BJ (cell line): Measurements from ENCODE around the gene MNAT1. TPM values are rescaled to one million over a fixed set of nuclear protein-coding genes. Genes with fewer than 3 reads are reported as not detected.

ENCODE experiments used
- CTCF ChIA-PET: fragments of 350-600 bp; formaldehyde crosslinking; extraction: SDS; loops from one replicate; lab custom pipeline; 2021; ENCODE audit warnings: antibody characterized with exemption, inconsistent platforms; lab: Yijun Ruan, JAX
- POLR2A ChIA-PET: fragments of 300-600 bp; sonication (Branson Sonifier 250); formaldehyde crosslinking; extraction: SDS; loops from one replicate; lab custom pipeline; 2021; ENCODE audit warnings: antibody characterized with exemption; lab: Charles Lee
- DNase-seq: peaks from one replicate; pipeline ENCODE4 v3.0.0-alpha.2; 2011; ENCODE audit warnings: low read depth
- H3K27me3 ChIP-seq: 2 replicates; pipeline ENCODE4 v1.6.0; 2011; ENCODE audit warnings: low read length; ENCODE audit not compliant: control insufficient read depth, insufficient read depth
- H3K36me3 ChIP-seq: 2 replicates; pipeline ENCODE4 v1.5.1; 2011; ENCODE audit warnings: low read length; ENCODE audit not compliant: control insufficient read depth, insufficient read depth
- H3K4me3 ChIP-seq: 2 replicates; pipeline ENCODE4 v1.5.1; 2011; ENCODE audit warnings: low read depth, mild to moderate bottlenecking, control low read depth, low read length
- polyA plus RNA-seq: library from polyadenylated mRNA; depleted of rRNA; stranded (reverse); fragments of >200 nt; gene quantifications from 2 replicates; pipeline ENCODE4 v1.2.3, GENCODE V29; 2011
- TF ChIP-seq, protein P1 (sequence below): IDR thresholded peaks from 2 replicates; pipeline ENCODE4 v1.5.1; 2011; ENCODE audit warnings: low read depth, mild to moderate bottlenecking, control low read depth, inconsistent platforms, low read length, moderate library complexity; ENCODE audit not compliant: insufficient read depth

Gene MNAT1
- polyA plus RNA-seq, 1 experiment, result 30.8 TPM

DNA sequence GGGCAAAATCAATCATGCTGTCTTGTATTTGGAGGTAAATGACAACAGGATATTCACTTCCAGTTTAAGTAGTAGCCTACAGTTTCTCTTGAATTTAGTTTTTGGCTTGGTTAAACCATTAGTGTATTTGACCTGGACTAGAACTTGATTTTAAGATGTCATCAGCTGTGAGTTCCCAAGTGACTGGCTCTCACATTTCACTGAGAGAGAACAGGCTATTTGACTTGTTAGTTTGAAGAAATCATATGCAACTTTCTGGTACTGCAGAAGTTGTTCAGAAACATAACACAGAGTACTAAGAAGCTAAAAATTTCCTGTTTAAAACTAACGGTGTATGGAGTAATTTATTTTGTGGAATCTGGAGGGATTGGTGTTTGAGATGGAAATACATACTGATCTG, 22.3 kb downstream of the MNAT1 start:
- TF ChIP-seq, protein P1, sequence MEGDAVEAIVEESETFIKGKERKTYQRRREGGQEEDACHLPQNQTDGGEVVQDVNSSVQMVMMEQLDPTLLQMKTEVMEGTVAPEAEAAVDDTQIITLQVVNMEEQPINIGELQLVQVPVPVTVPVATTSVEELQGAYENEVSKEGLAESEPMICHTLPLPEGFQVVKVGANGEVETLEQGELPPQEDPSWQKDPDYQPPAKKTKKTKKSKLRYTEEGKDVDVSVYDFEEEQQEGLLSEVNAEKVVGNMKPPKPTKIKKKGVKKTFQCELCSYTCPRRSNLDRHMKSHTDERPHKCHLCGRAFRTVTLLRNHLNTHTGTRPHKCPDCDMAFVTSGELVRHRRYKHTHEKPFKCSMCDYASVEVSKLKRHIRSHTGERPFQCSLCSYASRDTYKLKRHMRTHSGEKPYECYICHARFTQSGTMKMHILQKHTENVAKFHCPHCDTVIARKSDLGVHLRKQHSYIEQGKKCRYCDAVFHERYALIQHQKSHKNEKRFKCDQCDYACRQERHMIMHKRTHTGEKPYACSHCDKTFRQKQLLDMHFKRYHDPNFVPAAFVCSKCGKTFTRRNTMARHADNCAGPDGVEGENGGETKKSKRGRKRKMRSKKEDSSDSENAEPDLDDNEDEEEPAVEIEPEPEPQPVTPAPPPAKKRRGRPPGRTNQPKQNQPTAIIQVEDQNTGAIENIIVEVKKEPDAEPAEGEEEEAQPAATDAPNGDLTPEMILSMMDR, result no peak
- no peak for DNase-seq
- CTCF ChIA-PET, result no interaction called here
- H3K36me3 ChIP-seq, result no peaks in the 10 kb centered on the region
- H3K27me3 ChIP-seq, result no peaks in the 10 kb centered on the region
- no peak overlapping the region for H3K4me3 ChIP-seq
- POLR2A ChIA-PET, result no interaction called here

DNA sequence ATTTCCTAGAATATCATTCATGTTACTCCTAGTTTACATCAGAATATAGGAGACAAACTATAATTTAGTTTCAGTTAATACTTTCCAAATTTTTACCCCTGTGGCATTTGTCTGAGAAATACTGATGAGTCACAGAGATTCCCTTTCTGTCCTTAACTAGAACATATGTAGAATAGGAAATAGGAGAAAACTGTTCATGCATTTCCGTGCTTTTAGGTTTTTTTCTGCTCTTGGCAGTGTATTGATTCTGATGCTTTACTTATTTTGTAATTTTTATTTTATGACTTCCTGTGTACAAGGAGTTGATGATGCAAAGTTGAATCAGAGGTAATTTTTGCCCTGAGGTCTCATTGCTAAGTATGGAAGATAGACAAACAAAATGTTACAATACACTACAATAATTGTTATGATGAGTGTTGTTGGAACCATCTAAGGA, 23.0 kb downstream of the MNAT1 start:
- peak; percentile 61 for DNase-seq
- no peak overlapping the region for H3K4me3 ChIP-seq
- TF ChIP-seq, protein P1, result no peak
- CTCF ChIA-PET, result no interaction called here
- POLR2A ChIA-PET, result interaction anchor here (0.7 kb wide), 1 partner anchor 434 kb away, joined by 3 read pairs; no protein-coding TSS in a partner anchor
- no peaks in the 10 kb centered on the region for H3K36me3 ChIP-seq
- H3K27me3 ChIP-seq, result no peaks in the 10 kb centered on the region

DNA sequence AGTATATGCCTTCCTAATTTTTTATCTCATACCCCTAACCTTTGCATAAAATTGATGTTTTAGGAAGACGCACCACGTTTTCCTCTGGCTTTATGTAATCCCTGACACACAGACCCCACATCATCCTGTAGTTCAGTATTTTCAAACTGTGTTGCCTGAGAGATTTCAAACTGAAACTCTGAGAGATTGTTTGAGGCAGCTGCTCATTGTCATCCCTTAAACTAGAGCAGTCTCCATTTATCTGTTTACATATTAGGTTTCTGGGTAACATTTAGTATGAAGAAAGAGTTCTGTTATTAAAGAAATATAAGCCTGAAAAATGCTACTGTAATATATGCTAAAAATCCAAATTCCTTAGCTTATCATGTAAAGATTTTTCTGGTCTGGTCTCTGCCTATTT, 24.3 kb downstream of the MNAT1 start:
- CTCF ChIA-PET, result no interaction called here
- no peak for DNase-seq
- no peak overlapping the region for H3K4me3 ChIP-seq
- H3K27me3 ChIP-seq, result no peaks in the 10 kb centered on the region
- H3K36me3 ChIP-seq, result no peaks in the 10 kb centered on the region
- POLR2A ChIA-PET, result no interaction called here
- TF ChIP-seq, protein P1, result no peak

DNA sequence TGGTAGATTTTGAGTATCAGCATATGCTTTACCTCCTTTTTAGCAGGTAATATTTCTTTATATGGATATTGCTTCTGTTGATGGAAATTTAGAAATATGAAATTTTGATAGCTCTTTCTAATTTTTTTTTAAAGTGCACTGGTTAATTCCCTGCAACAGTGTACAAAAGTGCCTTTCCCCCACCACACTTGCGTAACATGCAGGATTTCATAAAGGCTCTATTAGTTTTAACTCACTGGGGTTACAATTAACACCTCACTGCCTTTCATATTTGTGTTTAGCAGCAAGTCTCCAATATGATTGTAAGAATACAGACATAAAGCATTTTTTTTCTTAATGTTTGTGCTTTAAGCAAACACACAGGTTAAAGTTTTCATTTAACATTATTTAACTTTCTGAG, 25.6 kb downstream of the MNAT1 start:
- POLR2A ChIA-PET, result no interaction called here
- TF ChIP-seq, protein P1, result no peak
- H3K4me3 ChIP-seq, result no peak overlapping the region
- no peaks in the 10 kb centered on the region for H3K27me3 ChIP-seq
- H3K36me3 ChIP-seq, result no peaks in the 10 kb centered on the region
- CTCF ChIA-PET, result no interaction called here
- no peak for DNase-seq

DNA sequence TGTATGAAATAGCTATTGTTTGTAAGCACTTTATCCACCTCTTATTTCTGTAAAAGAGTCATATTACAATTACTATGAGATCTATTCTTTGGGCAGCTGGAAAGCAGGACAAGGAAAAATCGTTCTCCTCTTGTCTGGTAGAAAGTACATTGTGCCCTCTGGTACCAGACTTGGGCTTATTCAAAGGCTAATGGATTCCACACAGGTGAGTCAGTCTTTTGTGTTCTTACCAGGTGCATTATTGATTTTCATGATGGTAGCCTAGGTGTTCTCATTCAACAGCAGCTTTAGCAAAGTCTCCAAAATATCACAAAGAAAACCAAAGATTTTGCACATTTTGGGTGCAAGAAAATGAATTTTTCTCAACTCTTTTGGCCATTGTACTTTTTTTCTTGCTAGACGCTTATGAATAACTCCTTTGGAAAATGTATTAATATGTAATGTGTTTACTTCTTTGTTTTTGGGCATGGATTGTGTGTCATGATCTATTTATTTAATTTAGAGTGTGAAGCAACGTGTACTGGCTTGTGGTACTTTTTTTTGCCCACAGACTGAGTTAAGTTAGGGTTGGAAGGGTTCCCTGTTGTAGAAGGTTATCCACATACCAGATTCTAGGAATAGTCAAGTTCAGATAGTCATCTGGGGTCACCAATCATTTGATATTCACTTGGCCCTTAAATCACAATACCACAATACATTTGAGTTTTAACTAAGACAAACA, 26.2 kb downstream of the MNAT1 start:
- H3K27me3 ChIP-seq, result no peaks in the 10 kb centered on the region
- H3K4me3 ChIP-seq, result no peak overlapping the region
- TF ChIP-seq, protein P1, result no peak
- no peaks in the 10 kb centered on the region for H3K36me3 ChIP-seq
- ChIA-PET POLR2A (interaction anchor here (0.6 kb wide), 1 partner anchor 37 kb away, joined by 9 read pairs; the partner anchor contains the start of gene SIX4), CTCF (no interaction called here)
- no peak for DNase-seq
